Ovary (tissue), 9 donors: ENCODE results near the gene RAP1GAP2. TPM values are rescaled to one million over a fixed set of nuclear protein-coding genes. Genes with fewer than 3 reads are reported as not detected.

Experiments used
- DNase-seq, 5 donors: peaks; one replicate each; pipeline ENCODE4 v3.0.0-alpha.2; 2019 to 2020
- H3K27ac ChIP-seq, 2 donors: fragments of 200-600 bp; one replicate each; pipeline versions ENCODE4 v1.5.1 to v1.8.0; 2019 to 2022
- H3K27me3 ChIP-seq: fragments of 200-600 bp; one replicate; pipeline ENCODE4 v1.8.0; 2022
- H3K36me3 ChIP-seq: fragments of 200-600 bp; sonication (generic); one replicate; pipeline ENCODE4 v1.5.1; 2019
- H3K4me1 ChIP-seq: one replicate; pipeline ENCODE4 v1.8.1; 2013; ENCODE audit warnings: mild to moderate bottlenecking, moderate library complexity; ENCODE audit not compliant: insufficient read depth
- H3K4me3 ChIP-seq: fragments of 200-600 bp; sonication (generic); one replicate; pipeline ENCODE4 v1.5.1; 2017
- H3K9me3 ChIP-seq, 2 donors: fragments of 200-600 bp in 1 of 2; sonication (generic) in 1 of 2; one replicate each; pipeline versions ENCODE4 v1.5.1 to v1.8.1; 2013 to 2019; ENCODE audit warnings: mild to moderate bottlenecking in 1 of 2, moderate library complexity in 1 of 2
- EP300 ChIP-seq: sonication (generic); formaldehyde crosslinking; IDR thresholded peaks from one replicate; pipeline ENCODE4 v1.6.1; 2017; ENCODE audit warnings: antibody characterized with exemption
- POLR2A ChIP-seq: fragments of 450-650 bp; IDR thresholded peaks from one replicate; pipeline ENCODE4 v1.6.1; 2017; ENCODE audit warnings: antibody characterized with exemption, mild to moderate bottlenecking, moderate library complexity
- WGBS, 3 donors: extraction: QIAGEN DNeasy Blood & Tissue Kit in 1 of 3; methylation state at CpG; one replicate each; pipeline versions ENCODE4 v1.1.5 to v1.1.7; 2013 to 2017; 5-methylcytosine and 5-hydroxymethylcytosine counted together
- intact Hi-C, 4 donors: fragments of 100-400 bp; cut with DNase I; formaldehyde crosslinking; loops; one replicate each; pipeline versions ENCODE4 v1.11.0 to v1.15.1; 2022 to 2023
- polyA plus RNA-seq, 2 donors: library from polyadenylated mRNA; stranded (reverse); fragments of 200-250 nt in 1 of 2; fragments of 350-450 nt in 1 of 2; fragmentation: Illumina TruSeq in 1 of 2; extraction: RNeasy Lipid Tissue Mini Kit (QIAGEN cat#74804) in 1 of 2; gene quantifications; one replicate each; pipeline ENCODE4 v1.2.3, GENCODE V29; 2013 to 2014
- total RNA-seq, 7 donors: library from RNA; depleted of rRNA in 2 of 7; stranded (reverse); fragments of >200 nt in 2 of 7; fragmentation: NEBNext Ultra II Directional in 3 of 7; extraction: Animal tissue kit (Norgen Biotek cat#: 25700) in 3 of 7; gene quantifications; one replicate each; pipeline versions ENCODE4 v1.1.0 to v1.2.4, GENCODE V29; 2016 to 2023
- TF ChIP-seq, protein P1 (sequence below), 3 donors: fragments of 450-650 bp in 2 of 3; fragments of 200-600 bp in 1 of 3; IDR thresholded peaks; one replicate each; pipeline versions ENCODE4 v1.5.1 to v1.8.0; 2016 to 2022; ENCODE audit warnings: antibody characterized with exemption in 3 of 3, mild to moderate bottlenecking in 1 of 3
- donor health status: DM: no; HTN: no; CAD: no; lungs with moderate emphysema.
- donor health status: DM: no; HTN: no; CAD: no.
- donor health status: Bipolar disorder and iron deficiency.
- donor health status: DM: yes; HTN: yes; CAD: no.
- donor health status: DM: no; HTN: no; CAD: no.
- donor health status: DM: yes; HTN: yes; CAD: no.

The RAP1GAP2 gene
- total and polyA plus RNA-seq, 9 donors, result 4.3 to 15.4 (median 12.3) TPM

GRCh38 chr17:3035968-3036280, 239.7 kb downstream of the RAP1GAP2 start:
- Histone ChIP-seq H3K36me3 (no peaks in the 10 kb centered on the region), H3K27me3 (no peaks in the 10 kb centered on the region), H3K4me1 (no peaks in the 10 kb centered on the region), H3K9me3 (no peaks in the 10 kb centered on the region), H3K27ac (no peak overlapping the region), H3K4me3 (no peak overlapping the region)
- intact Hi-C loops, result no loop called here
- no peak for DNase-seq
- TF ChIP-seq POLR2A (no peak), EP300 (no peak)
- TF ChIP-seq, protein P1, sequence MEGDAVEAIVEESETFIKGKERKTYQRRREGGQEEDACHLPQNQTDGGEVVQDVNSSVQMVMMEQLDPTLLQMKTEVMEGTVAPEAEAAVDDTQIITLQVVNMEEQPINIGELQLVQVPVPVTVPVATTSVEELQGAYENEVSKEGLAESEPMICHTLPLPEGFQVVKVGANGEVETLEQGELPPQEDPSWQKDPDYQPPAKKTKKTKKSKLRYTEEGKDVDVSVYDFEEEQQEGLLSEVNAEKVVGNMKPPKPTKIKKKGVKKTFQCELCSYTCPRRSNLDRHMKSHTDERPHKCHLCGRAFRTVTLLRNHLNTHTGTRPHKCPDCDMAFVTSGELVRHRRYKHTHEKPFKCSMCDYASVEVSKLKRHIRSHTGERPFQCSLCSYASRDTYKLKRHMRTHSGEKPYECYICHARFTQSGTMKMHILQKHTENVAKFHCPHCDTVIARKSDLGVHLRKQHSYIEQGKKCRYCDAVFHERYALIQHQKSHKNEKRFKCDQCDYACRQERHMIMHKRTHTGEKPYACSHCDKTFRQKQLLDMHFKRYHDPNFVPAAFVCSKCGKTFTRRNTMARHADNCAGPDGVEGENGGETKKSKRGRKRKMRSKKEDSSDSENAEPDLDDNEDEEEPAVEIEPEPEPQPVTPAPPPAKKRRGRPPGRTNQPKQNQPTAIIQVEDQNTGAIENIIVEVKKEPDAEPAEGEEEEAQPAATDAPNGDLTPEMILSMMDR (IDR thresholded peaks at IDR 0.05), result no peak
- 83 to 90% (median 84%) methylated on average over 7 of the region's 7 CpGs for WGBS, 3 donors

DNA sequence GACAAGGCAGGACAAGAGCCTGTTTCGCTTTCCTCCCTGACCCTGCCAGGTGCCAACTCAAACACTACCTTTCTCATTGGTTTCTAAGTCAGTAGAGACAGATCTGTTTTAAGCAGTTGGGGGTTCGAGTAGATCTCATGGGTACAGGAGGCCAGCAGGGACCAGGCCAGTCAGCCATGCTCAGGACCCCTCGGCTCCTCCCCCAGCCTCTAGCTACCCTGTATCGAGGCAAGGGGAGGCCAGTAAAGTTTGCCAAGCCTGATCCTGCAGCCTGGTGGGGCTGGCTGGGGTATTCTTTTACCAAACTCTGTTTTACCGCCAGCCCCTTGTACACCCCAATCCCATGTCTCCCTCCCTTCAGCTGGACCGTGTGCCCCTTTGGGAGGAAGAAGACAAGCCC, 240.6 kb downstream of the RAP1GAP2 start:
- 67 to 78% (median 71%) methylated on average over 6 of the region's 6 CpGs for WGBS, 3 donors
- no peaks in the 10 kb centered on the region for H3K4me1 ChIP-seq
- intact Hi-C loops, result no loop called here
- no peaks in the 10 kb centered on the region for H3K36me3 ChIP-seq
- H3K27ac ChIP-seq, result no peak overlapping the region
- no peaks in the 10 kb centered on the region for H3K27me3 ChIP-seq
- DNase-seq, result no peak
- H3K9me3 ChIP-seq, result no peaks in the 10 kb centered on the region
- no peak for TF ChIP-seq POLR2A
- no peak for TF ChIP-seq EP300
- TF ChIP-seq, protein P1 (IDR thresholded peaks at IDR 0.05), result no peak
- no peak overlapping the region for H3K4me3 ChIP-seq

GRCh38 chr17:3037259-3037658, 241.0 kb downstream of the RAP1GAP2 start:
- intact Hi-C loops, result no loop called here
- DNase-seq, result no peak
- 55 to 61% (median 57%) methylated on average over 9 of the region's 9 CpGs for WGBS, 3 donors
- no peak for TF ChIP-seq POLR2A
- no peak for TF ChIP-seq EP300
- TF ChIP-seq, protein P1 (IDR thresholded peaks at IDR 0.05), result no peak
- no peaks in the 10 kb centered on the region for H3K4me1 ChIP-seq
- H3K4me3 ChIP-seq, result no peak overlapping the region
- H3K27me3 ChIP-seq, result no peaks in the 10 kb centered on the region
- H3K27ac ChIP-seq, result no peak overlapping the region
- no peaks in the 10 kb centered on the region for H3K9me3 ChIP-seq
- no peaks in the 10 kb centered on the region for H3K36me3 ChIP-seq

GRCh38 chr17:3038941-3039340, 242.7 kb downstream of the RAP1GAP2 start:
- TF ChIP-seq, protein P1 (IDR thresholded peaks at IDR 0.05), result no peak
- no peak for TF ChIP-seq POLR2A
- TF ChIP-seq EP300, result no peak
- intact Hi-C loops, result no loop called here
- H3K27me3 ChIP-seq, result no peaks in the 10 kb centered on the region
- no peak for DNase-seq
- H3K9me3 ChIP-seq, result peaks cover 0 to 4% of the 10 kb centered on the region in 2 donors
- H3K36me3 ChIP-seq, result no peaks in the 10 kb centered on the region
- no peaks in the 10 kb centered on the region for H3K4me1 ChIP-seq
- no peak overlapping the region for H3K4me3 ChIP-seq
- no peak overlapping the region for H3K27ac ChIP-seq
- WGBS, 3 donors, result 31 to 45% (median 42%) methylated on average over 5 of the region's 5 CpGs

GRCh38 chr17:3039736-3040135, 243.5 kb downstream of the RAP1GAP2 start:
- WGBS, 3 donors, result 52 to 58% (median 57%) methylated on average over 6 of the region's 6 CpGs
- H3K4me1 ChIP-seq, result no peaks in the 10 kb centered on the region
- no peak for DNase-seq
- intact Hi-C loops, result no loop called here
- peaks cover 0 to 7% of the 10 kb centered on the region in 2 donors for H3K9me3 ChIP-seq
- H3K27ac ChIP-seq, result no peak overlapping the region
- no peaks in the 10 kb centered on the region for H3K36me3 ChIP-seq
- H3K27me3 ChIP-seq, result no peaks in the 10 kb centered on the region
- TF ChIP-seq EP300 (no peak), POLR2A (no peak)
- no peak overlapping the region for H3K4me3 ChIP-seq
